ENCODE results near the gene RBM12.
"Not testable (repeated sequence)": the region's sequence is repeated elsewhere in the genome, so short reads cannot be mapped to it uniquely, and the experiment has no call there.

Gene RBM12

GRCh38 chr20:35664466-35665206, at the start of gene RBM12, which contains the start of gene CPNE1:
Gene RBM12 (minus strand): TSS chr20:35664900. CDS start chr20:35655322, 9,578 bp downstream.
Gene CPNE1 (minus strand): TSS chr20:35664900. CDS start chr20:35632923, 31,977 bp downstream.
- H3K36me3 ChIP-seq (ENCODE audit: control insufficient read depth, insufficient read depth, low read length) = peaks cover 13% of the 10 kb centered on the region
- H3K27ac ChIP-seq (ENCODE audit: low read depth, low read length) = peak within 1 kb of the TSS; percentile 95
- no peaks in the 10 kb centered on the region for H3K9me3 ChIP-seq (ENCODE audit: control insufficient read depth, insufficient read depth, low read length)
- peak within 1 kb of the TSS; percentile 81 for H3K4me3 ChIP-seq (ENCODE audit: low read depth, low read length)
- H3K9ac ChIP-seq (ENCODE audit: low read depth, low read length) = peak within 1 kb of the TSS; percentile 96
- H3K27me3 ChIP-seq (ENCODE audit: control insufficient read depth, insufficient read depth, low read length) = no peaks in the 10 kb centered on the region
- H3K4me1 ChIP-seq (ENCODE audit: control insufficient read depth, insufficient read depth, low read length) = peaks cover 30% of the 10 kb centered on the region

- Histone ChIP-seq H3K27me3 (ENCODE audit: control insufficient read depth, insufficient read depth, low read length) (no peaks in the 10 kb centered on the region), H3K36me3 (ENCODE audit: control insufficient read depth, insufficient read depth, low read length) (peaks cover 100% of the 10 kb centered on the region), H3K9ac (ENCODE audit: low read depth, low read length) (no peak overlapping the region), H3K9me3 (ENCODE audit: control insufficient read depth, insufficient read depth, low read length) (no peaks in the 10 kb centered on the region), H3K4me1 (ENCODE audit: control insufficient read depth, insufficient read depth, low read length) (no peaks in the 10 kb centered on the region), H3K27ac (ENCODE audit: low read depth, low read length) (no peak overlapping the region), H3K4me3 (ENCODE audit: low read depth, low read length) (no peak overlapping the region)
Measured at GRCh38 chr20:35714127-35714526, 49.4 kb upstream of the RBM12 start.

GRCh38 chr20:35713120-35713519, 48.4 kb upstream of the RBM12 start:
- H3K9me3 ChIP-seq (ENCODE audit: control insufficient read depth, insufficient read depth, low read length); H3K4me3 ChIP-seq (ENCODE audit: low read depth, low read length); H3K27ac ChIP-seq (ENCODE audit: low read depth, low read length); H3K27me3 ChIP-seq (ENCODE audit: control insufficient read depth, insufficient read depth, low read length); H3K9ac ChIP-seq (ENCODE audit: low read depth, low read length); H3K4me1 ChIP-seq (ENCODE audit: control insufficient read depth, insufficient read depth, low read length): not testable (repeated sequence)
- peaks cover 100% of the 10 kb centered on the region for H3K36me3 ChIP-seq (ENCODE audit: control insufficient read depth, insufficient read depth, low read length)

GRCh38 chr20:35711588-35712209, 47.0 kb upstream of the RBM12 start:
- H3K27ac ChIP-seq (ENCODE audit: low read depth, low read length) = no peak overlapping the region
- H3K9ac ChIP-seq (ENCODE audit: low read depth, low read length) = no peak overlapping the region

GRCh38 chr20:35710884-35711587, 46.3 kb upstream of the RBM12 start:
- Histone ChIP-seq H3K4me1 (ENCODE audit: control insufficient read depth, insufficient read depth, low read length) (no peaks in the 10 kb centered on the region), H3K36me3 (ENCODE audit: control insufficient read depth, insufficient read depth, low read length) (peaks cover 100% of the 10 kb centered on the region), H3K4me3 (ENCODE audit: low read depth, low read length) (no peak overlapping the region), H3K27ac (ENCODE audit: low read depth, low read length) (no peak overlapping the region), H3K27me3 (ENCODE audit: control insufficient read depth, insufficient read depth, low read length) (no peaks in the 10 kb centered on the region), H3K9me3 (ENCODE audit: control insufficient read depth, insufficient read depth, low read length) (no peaks in the 10 kb centered on the region), H3K9ac (ENCODE audit: low read depth, low read length) (no peak overlapping the region)

More at GRCh38 chr20:35711588-35712209, 47.0 kb upstream of the RBM12 start:
- Histone ChIP-seq H3K36me3 (ENCODE audit: control insufficient read depth, insufficient read depth, low read length) (peaks cover 100% of the 10 kb centered on the region), H3K4me1 (ENCODE audit: control insufficient read depth, insufficient read depth, low read length) (no peaks in the 10 kb centered on the region), H3K27me3 (ENCODE audit: control insufficient read depth, insufficient read depth, low read length) (no peaks in the 10 kb centered on the region), H3K9me3 (ENCODE audit: control insufficient read depth, insufficient read depth, low read length) (no peaks in the 10 kb centered on the region), H3K4me3 (ENCODE audit: low read depth, low read length) (no peak overlapping the region)

GRCh38 chr20:35710039-35710438, 45.3 kb upstream of the RBM12 start:
- Histone ChIP-seq H3K27ac (ENCODE audit: low read depth, low read length) (no peak overlapping the region), H3K36me3 (ENCODE audit: control insufficient read depth, insufficient read depth, low read length) (peaks cover 100% of the 10 kb centered on the region), H3K9ac (ENCODE audit: low read depth, low read length) (no peak overlapping the region), H3K27me3 (ENCODE audit: control insufficient read depth, insufficient read depth, low read length) (no peaks in the 10 kb centered on the region), H3K4me1 (ENCODE audit: control insufficient read depth, insufficient read depth, low read length) (no peaks in the 10 kb centered on the region), H3K4me3 (ENCODE audit: low read depth, low read length) (no peak overlapping the region), H3K9me3 (ENCODE audit: control insufficient read depth, insufficient read depth, low read length) (no peaks in the 10 kb centered on the region)

GRCh38 chr20:35709259-35709658, 44.6 kb upstream of the RBM12 start:
- H3K27me3 ChIP-seq (ENCODE audit: control insufficient read depth, insufficient read depth, low read length) = no peaks in the 10 kb centered on the region
- no peaks in the 10 kb centered on the region for H3K9me3 ChIP-seq (ENCODE audit: control insufficient read depth, insufficient read depth, low read length)
- H3K4me1 ChIP-seq (ENCODE audit: control insufficient read depth, insufficient read depth, low read length) = no peaks in the 10 kb centered on the region
- no peak overlapping the region for H3K4me3 ChIP-seq (ENCODE audit: low read depth, low read length)
- peaks cover 100% of the 10 kb centered on the region for H3K36me3 ChIP-seq (ENCODE audit: control insufficient read depth, insufficient read depth, low read length)
- H3K9ac ChIP-seq (ENCODE audit: low read depth, low read length) = no peak overlapping the region
- H3K27ac ChIP-seq (ENCODE audit: low read depth, low read length) = peak overlapping the region; percentile 42

GRCh38 chr20:35708502-35708901, 43.8 kb upstream of the RBM12 start:
- H3K9ac ChIP-seq (ENCODE audit: low read depth, low read length) = no peak overlapping the region
- no peaks in the 10 kb centered on the region for H3K9me3 ChIP-seq (ENCODE audit: control insufficient read depth, insufficient read depth, low read length)
- no peaks in the 10 kb centered on the region for H3K27me3 ChIP-seq (ENCODE audit: control insufficient read depth, insufficient read depth, low read length)
- peak overlapping the region; percentile 42 for H3K27ac ChIP-seq (ENCODE audit: low read depth, low read length)
- H3K4me1 ChIP-seq (ENCODE audit: control insufficient read depth, insufficient read depth, low read length) = no peaks in the 10 kb centered on the region
- H3K4me3 ChIP-seq (ENCODE audit: low read depth, low read length) = no peak overlapping the region
- H3K36me3 ChIP-seq (ENCODE audit: control insufficient read depth, insufficient read depth, low read length) = peaks cover 100% of the 10 kb centered on the region

- peaks cover 100% of the 10 kb centered on the region for H3K36me3 ChIP-seq (ENCODE audit: control insufficient read depth, insufficient read depth, low read length)
- H3K27me3 ChIP-seq (ENCODE audit: control insufficient read depth, insufficient read depth, low read length); H3K4me3 ChIP-seq (ENCODE audit: low read depth, low read length); H3K27ac ChIP-seq (ENCODE audit: low read depth, low read length); H3K9me3 ChIP-seq (ENCODE audit: control insufficient read depth, insufficient read depth, low read length); H3K9ac ChIP-seq (ENCODE audit: low read depth, low read length); H3K4me1 ChIP-seq (ENCODE audit: control insufficient read depth, insufficient read depth, low read length): not testable (repeated sequence)
Measured at GRCh38 chr20:35706591-35707529, 42.2 kb upstream of the RBM12 start.

- H3K27ac ChIP-seq (ENCODE audit: low read depth, low read length); H3K4me1 ChIP-seq (ENCODE audit: control insufficient read depth, insufficient read depth, low read length); H3K9ac ChIP-seq (ENCODE audit: low read depth, low read length); H3K4me3 ChIP-seq (ENCODE audit: low read depth, low read length); H3K9me3 ChIP-seq (ENCODE audit: control insufficient read depth, insufficient read depth, low read length); H3K27me3 ChIP-seq (ENCODE audit: control insufficient read depth, insufficient read depth, low read length): not testable (repeated sequence)
- H3K36me3 ChIP-seq (ENCODE audit: control insufficient read depth, insufficient read depth, low read length) = peaks cover 93% of the 10 kb centered on the region
Measured at GRCh38 chr20:35705894-35706293, 41.2 kb upstream of the RBM12 start.
